Germinal center (tissue), 1 donor: ENCODE measurements around the gene ARL9.
A peak's percentile ranks its signal among the peaks of the same experiment; 100 is the strongest.

Experiments
- DNase-seq: peaks from one replicate; pipeline ENCODE4 v3.0.0; 2012; ENCODE audit warnings: mixed read lengths, low spot score

Gene ARL9

DNA sequence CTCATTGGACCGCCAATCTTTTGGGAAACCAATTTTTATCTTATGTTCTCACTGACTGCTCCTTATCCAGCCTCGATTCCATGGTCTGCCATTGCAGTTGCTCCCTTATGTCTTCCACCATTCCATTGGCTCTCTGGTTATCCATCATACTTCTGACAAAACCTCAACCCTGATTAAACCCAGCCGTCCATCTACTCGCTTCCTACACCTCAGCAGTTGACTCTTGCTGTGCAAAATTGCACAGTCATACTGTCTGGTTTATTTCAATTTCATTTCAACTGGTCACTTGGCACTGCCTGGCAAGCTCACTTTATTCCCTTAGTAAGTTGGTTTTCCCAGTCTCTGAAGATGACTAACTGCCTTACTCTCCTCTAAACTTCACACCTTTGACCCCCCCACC, 26.2 kb downstream of the ARL9 start:
- no peak for DNase-seq

DNA sequence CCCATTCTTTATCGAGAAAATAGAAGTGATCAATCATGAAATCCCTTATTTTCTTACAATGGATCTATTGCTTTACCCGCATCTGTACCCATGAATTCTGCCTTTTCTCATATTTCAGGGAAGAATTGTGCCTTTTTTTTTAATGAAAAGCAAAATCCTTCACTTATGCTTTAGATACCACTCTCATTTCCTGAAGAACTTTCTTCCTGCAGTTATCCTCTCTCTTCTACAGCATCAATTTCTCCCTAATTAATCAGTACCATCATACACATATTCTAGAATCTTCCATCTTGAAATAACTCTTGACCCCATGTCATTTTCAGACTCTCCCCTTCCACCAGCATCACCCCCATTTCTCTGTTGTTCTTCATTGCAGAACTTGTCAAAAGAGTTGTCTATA, 26.6 kb downstream of the ARL9 start:
- no peak for DNase-seq

DNA sequence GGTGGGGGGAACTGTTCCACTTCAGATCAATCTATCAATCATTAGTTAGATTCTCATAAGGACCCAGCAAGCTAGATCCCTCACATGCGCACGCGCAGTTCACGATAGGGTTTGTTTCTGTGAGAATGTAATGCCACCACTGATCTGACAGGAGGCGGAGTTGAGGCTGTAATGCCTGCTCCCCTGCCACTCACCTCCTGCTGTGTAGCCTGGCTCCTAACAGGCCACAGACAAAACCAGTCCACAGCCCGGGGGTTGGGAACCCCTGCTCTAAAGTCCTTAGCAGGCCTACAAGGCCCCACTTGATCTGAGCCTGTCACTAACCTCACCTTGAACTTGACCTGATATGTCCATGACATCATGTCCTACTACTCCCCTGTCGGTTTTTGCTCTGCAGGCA, 30.3 kb downstream of the ARL9 start:
- DNase-seq, result no peak

DNA sequence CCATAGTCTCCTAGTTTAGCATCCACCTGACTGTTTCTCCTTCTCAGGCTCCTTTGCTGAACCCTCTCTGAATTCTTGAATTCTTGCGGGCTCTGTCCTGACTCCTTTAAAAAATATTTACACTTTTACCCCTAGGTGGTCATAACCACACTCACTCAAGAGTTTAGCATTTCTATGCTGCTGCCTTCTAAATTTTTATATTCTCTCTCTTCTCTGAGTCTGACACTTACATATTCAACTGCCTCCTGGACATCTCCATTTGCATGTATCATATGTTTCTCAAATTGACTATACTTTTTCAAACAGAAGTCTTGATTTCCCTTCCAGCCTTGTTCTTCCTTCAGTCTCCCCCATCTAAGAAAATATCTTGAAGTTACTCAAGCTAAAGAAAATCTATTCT, 31.6 kb downstream of the ARL9 start:
- no peak for DNase-seq

DNA sequence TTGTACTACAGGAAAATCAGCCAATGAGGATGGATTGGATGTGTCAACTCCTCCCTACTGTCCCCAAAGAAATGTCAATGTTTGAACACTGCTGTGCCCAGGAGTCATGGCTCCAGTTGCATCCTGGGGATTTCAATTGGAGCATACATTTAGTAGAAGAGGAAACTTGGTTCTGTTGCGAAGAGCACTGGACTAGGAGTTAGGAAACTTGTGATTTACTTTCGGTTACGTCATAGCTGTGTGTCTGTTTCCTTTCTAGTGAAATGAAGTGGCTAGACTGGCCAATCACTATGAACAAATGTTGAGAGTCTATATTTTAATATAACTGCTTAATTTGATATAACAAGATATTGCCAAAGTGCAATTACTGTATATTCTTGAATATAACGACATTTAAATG, 35.2 kb downstream of the ARL9 start:
- DNase-seq, result no peak

DNA sequence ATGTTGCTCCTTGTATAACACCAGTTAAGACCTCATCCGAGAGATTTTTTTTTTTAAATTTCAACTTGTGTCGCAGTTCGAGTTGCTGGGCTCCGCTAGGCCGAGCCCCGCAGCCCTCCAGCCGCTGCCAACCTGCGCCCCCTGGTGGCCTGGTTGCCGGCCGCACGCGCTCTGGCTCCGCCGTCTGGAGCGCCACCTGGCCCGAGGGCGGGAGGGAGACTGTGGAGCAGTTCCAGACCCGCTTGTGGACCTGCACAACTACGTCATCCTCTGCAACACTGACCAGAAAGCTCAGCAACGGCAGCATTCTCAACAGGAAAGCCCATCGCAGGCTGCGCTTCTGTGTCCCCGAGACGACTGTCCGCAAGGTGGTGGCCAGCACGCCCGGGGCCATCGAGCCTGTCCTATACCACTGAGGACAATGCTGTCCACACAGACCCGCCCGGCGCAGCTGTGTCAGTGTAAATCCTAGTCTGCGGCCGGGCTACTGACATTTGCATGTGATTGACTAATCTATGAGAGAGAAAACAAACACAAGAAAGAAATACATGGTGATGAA, 39.1 kb downstream of the ARL9 start:
- DNase-seq, result peak; percentile 85

DNA sequence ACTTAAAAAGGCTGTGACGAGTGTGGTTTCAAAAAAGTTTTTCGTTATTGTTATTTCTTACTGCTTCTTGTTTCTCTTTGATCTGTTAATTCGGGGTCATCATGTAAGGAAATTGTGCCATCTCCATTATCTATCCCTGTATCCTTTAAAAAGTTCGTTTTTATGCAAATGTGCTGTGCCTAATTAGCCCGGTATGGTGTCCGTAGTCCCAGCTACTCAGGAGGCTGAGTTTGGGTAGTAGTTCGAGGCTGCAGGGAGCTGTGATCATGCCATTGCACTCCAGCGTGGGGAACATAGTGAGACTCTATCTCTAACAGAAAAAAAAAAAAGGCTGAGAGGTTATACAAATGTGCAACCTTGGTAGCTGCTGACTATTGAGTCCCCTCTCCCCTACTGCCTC, 45.1 kb downstream of the ARL9 start:
- DNase-seq, result no peak

DNA sequence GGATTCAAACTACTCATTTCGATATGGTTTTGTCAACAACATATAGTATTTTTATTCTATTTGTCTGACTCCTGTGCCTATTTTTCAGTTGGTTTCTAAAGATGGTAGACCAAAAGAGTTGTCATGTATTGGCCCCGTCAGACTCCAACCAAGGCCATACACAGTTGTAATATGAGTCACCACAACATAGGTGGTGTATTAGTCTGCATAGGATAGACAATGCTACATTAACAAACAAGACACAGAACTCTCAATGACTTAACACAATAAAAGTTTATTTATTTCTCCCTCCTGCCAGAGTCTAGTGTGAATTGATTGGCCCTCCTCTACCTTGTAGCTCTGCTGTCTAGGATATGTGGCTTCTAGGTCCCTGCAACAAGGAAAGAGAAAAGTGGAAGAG, 45.9 kb downstream of the ARL9 start:
- DNase-seq, result no peak

DNA sequence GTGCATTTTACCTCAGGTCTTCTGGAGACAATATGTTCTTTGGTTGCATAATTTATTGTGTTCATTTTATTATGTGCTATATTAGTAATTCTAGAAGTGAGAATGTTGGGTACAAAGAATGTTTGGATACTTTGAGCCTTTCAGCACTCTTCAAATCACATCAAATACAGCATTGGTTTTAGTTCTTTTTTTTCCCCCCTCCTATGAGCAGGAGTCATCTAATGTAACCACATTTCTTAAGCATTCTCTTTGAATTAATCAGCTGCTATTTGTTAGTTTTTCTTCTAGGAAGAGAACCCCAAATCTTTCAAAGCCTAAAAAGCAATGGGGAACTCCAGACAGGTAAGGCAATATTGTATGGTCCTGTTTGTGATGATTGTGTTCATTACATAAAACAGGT, 46.7 kb downstream of the ARL9 start:
- DNase-seq, result no peak

DNA sequence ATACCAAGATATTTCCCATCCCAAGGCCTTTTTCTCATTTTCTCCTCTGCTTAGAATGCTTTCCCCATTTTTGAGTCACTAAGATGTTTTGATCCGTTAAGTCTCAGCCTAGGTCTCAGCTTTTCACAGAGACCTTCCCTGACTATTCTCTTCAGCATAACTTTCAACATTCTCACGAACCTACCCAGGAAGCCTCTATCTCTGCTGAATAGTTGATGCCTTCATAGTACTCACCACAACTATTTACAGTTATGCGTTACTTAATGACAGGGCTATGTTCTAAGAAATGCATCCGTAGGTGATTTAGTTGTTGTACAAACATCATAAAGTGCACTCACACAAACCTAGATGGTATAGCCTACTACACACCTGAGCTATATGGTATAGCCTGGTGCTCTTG, 64.5 kb downstream of the ARL9 start:
- no peak for DNase-seq
